HEK293 (cell line): ENCODE results near the gene CAB39.

Source experiments
- CTCF ChIP-seq: fragments of 450-650 bp; formaldehyde crosslinking; IDR thresholded peaks from 2 replicates; pipeline ENCODE4 v1.5.1; 2016; ENCODE audit warnings: missing biosample characterization, missing genetic modification characterization
- KLF10 ChIP-seq: fragments of 450-650 bp; IDR thresholded peaks from 2 replicates; pipeline ENCODE4 v1.5.1; 2018; ENCODE audit warnings: missing biosample characterization, mild to moderate bottlenecking, missing genetic modification characterization
- RBAK ChIP-seq: fragments of 450-650 bp; formaldehyde crosslinking; IDR thresholded peaks from 2 replicates; pipeline ENCODE4 v1.5.1; 2016; ENCODE audit warnings: missing biosample characterization, missing genetic modification characterization
- SETDB1 ChIP-seq: IDR thresholded peaks from one replicate; pipeline ENCODE4 v1.6.1; 2017; ENCODE audit warnings: mild to moderate bottlenecking, low read length, moderate library complexity, mixed read lengths; ENCODE audit not compliant: insufficient read length

GRCh38 chr2:230758566-230759480 is 46.2 kb downstream of the CAB39 start:
- TF ChIP-seq CTCF (tag by site-specific recombination), result no peak
- no peak for TF ChIP-seq RBAK (tag by site-specific recombination)
- no peak for TF ChIP-seq KLF10
- TF ChIP-seq SETDB1, result no peak
